ENCODE measurements around the gene C2CD4D. TPM values are rescaled to one million over a fixed set of nuclear protein-coding genes. Genes with fewer than 3 reads are reported as not detected.
A peak's percentile ranks its signal among the peaks of the same experiment; 100 is the strongest.

C2CD4D gene
- total RNA-seq, 1 experiment from 2014 or later = 1.2 TPM

DNA sequence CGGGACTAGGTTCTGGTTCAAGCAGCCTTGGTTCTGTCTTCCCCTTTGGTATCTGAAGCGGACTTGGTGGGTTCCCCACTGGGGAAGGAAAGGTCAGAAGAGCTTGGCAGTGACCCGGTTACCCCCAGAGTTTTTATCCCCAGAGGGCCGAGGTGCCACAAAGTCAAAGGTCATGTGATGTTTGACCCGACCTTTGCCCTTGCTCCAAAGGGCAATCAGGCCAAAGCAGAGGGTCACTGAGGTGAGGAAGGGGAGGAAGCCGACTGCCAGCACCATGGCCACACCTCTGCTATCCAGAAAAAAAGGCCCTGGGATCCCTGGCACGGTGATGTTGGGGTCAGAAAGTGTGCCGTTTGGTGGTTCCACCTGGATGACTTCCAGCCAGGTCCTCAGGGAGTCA lies 38.8 kb downstream of the C2CD4D start:
- Histone ChIP-seq H3K4me1 (ENCODE audit: control insufficient read depth, insufficient read depth, low read length) (no peaks in the 10 kb centered on the region; the same call in 1 of the 2 replicates), H3K9me3 (ENCODE audit: control insufficient read depth, insufficient read depth, low read depth, low read length) (no peaks in the 10 kb centered on the region), H3K36me3 (ENCODE audit: control insufficient read depth, insufficient read depth, low read length) (no peaks in the 10 kb centered on the region), H3K4me3 (ENCODE audit: low read depth in 2 of 2, low read length in 2 of 2) (no peak overlapping the region), H3K27ac (ENCODE audit: low read length) (no peak overlapping the region), H3K27me3 (ENCODE audit: control insufficient read depth, insufficient read depth, low read length) (no peaks in the 10 kb centered on the region)
- ChIA-PET CTCF (no interaction called here), POLR2A (no interaction called here)
- no TSS peak for BruUV-seq (replicated peaks)
- TF ChIP-seq TCF7L2 (IDR thresholded peaks at IDR 0.05; ENCODE audit: low read depth, low read length) (no peak), SIN3A (IDR thresholded peaks at IDR 0.05; ENCODE audit: borderline replicate concordance, insufficient read depth, low read depth, low read length) (no peak), POLR2AphosphoS5 (IDR thresholded peaks at IDR 0.05; ENCODE audit: low read depth, low read length) (no peak)
- TF ChIP-seq, protein P1, sequence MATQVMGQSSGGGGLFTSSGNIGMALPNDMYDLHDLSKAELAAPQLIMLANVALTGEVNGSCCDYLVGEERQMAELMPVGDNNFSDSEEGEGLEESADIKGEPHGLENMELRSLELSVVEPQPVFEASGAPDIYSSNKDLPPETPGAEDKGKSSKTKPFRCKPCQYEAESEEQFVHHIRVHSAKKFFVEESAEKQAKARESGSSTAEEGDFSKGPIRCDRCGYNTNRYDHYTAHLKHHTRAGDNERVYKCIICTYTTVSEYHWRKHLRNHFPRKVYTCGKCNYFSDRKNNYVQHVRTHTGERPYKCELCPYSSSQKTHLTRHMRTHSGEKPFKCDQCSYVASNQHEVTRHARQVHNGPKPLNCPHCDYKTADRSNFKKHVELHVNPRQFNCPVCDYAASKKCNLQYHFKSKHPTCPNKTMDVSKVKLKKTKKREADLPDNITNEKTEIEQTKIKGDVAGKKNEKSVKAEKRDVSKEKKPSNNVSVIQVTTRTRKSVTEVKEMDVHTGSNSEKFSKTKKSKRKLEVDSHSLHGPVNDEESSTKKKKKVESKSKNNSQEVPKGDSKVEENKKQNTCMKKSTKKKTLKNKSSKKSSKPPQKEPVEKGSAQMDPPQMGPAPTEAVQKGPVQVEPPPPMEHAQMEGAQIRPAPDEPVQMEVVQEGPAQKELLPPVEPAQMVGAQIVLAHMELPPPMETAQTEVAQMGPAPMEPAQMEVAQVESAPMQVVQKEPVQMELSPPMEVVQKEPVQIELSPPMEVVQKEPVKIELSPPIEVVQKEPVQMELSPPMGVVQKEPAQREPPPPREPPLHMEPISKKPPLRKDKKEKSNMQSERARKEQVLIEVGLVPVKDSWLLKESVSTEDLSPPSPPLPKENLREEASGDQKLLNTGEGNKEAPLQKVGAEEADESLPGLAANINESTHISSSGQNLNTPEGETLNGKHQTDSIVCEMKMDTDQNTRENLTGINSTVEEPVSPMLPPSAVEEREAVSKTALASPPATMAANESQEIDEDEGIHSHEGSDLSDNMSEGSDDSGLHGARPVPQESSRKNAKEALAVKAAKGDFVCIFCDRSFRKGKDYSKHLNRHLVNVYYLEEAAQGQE (IDR thresholded peaks at IDR 0.05; ENCODE audit: insufficient read depth in 1 of 2, low read depth in 2 of 2, low read length in 1 of 2) = no peak
- TF ChIP-seq, protein P2, sequence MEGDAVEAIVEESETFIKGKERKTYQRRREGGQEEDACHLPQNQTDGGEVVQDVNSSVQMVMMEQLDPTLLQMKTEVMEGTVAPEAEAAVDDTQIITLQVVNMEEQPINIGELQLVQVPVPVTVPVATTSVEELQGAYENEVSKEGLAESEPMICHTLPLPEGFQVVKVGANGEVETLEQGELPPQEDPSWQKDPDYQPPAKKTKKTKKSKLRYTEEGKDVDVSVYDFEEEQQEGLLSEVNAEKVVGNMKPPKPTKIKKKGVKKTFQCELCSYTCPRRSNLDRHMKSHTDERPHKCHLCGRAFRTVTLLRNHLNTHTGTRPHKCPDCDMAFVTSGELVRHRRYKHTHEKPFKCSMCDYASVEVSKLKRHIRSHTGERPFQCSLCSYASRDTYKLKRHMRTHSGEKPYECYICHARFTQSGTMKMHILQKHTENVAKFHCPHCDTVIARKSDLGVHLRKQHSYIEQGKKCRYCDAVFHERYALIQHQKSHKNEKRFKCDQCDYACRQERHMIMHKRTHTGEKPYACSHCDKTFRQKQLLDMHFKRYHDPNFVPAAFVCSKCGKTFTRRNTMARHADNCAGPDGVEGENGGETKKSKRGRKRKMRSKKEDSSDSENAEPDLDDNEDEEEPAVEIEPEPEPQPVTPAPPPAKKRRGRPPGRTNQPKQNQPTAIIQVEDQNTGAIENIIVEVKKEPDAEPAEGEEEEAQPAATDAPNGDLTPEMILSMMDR (IDR thresholded peaks at IDR 0.05) = no peak
- no peak for DNase-seq (ENCODE audit: low read depth, low spot score)
- intact Hi-C loops (cut with micrococcal nuclease; ENCODE audit: unreplicated experiment) = no loop called here
- ATAC-seq = no peak
- in situ Hi-C loops (cut with HindIII; ENCODE audit: low pct_unique_long_range_greater_than_20kb, low sequenced_read_pairs) = no loop called here

DNA sequence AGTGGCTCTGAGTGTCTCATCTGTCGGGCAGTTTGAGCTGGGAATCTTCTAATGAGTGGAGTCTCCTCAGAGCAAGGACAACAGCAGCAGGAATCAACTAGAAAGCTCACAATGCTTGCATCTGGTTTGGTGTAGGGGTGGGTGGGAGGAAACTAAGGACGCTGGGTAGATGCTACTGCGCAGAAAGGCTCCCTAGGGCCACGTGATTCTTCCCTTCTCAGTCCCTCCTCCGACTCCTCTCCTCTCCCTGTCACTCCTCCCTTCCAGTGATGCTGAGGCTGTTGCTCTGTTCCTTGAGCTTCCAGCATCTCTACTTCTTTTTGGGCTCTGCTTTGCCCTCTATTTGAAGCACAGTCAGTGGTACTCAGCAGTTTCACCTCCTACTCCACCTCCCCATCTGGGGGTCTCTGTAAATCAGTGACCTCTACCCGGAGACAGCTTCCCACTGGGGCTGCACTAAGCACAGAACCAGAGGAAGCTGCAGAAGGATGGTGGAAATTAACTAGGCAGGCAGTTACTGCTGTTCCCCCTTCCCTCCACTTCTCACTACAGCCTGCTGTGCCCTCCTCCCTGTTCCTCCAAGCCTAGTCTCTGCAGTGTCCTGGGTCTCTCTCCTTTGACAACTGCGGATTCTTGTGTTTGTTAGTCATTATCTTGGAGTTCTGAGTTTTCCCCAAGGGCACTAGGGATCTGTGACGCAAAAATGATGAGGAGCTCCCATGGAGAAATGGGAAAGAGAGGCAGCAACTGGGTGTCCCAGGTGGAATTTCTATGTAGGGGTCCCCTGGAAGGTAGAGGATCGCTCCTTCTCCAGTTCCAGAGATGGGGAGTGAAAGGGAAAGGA lies 40.2 kb downstream of the C2CD4D start:
- Histone ChIP-seq H3K4me1 (ENCODE audit: control insufficient read depth, insufficient read depth, low read length) (no peaks in the 10 kb centered on the region), H3K27ac (ENCODE audit: low read length) (no peak overlapping the region), H3K36me3 (ENCODE audit: control insufficient read depth, insufficient read depth, low read length) (no peaks in the 10 kb centered on the region), H3K9me3 (ENCODE audit: control insufficient read depth, insufficient read depth, low read depth, low read length) (no peaks in the 10 kb centered on the region), H3K4me3 (ENCODE audit: low read depth in 2 of 2, low read length in 2 of 2) (no peak overlapping the region), H3K27me3 (ENCODE audit: control insufficient read depth, insufficient read depth, low read length) (no peaks in the 10 kb centered on the region)
- POLR2A ChIA-PET = interaction anchor here (0.7 kb wide), 2 partner anchors 38 to 433 kb away, joined by 8 to 17 read pairs; no protein-coding TSS in a partner anchor
- no TSS peak for BruUV-seq (replicated peaks)
- DNase-seq (ENCODE audit: low read depth, low spot score) (no peak), ATAC-seq (peak; percentile 47; the same call in 1 of the 2 replicates)
- CTCF ChIA-PET = interaction anchor here (0.6 kb wide), 1 partner anchor 37 kb away, joined by 3 read pairs; no protein-coding TSS in a partner anchor
- no peak for TF ChIP-seq SIN3A (IDR thresholded peaks at IDR 0.05; ENCODE audit: borderline replicate concordance, insufficient read depth, low read depth, low read length)
- TF ChIP-seq, protein P2 (IDR thresholded peaks at IDR 0.05) = no peak
- no peak for TF ChIP-seq TCF7L2 (IDR thresholded peaks at IDR 0.05; ENCODE audit: low read depth, low read length)
- TF ChIP-seq, protein P1 (IDR thresholded peaks at IDR 0.05; ENCODE audit: insufficient read depth in 1 of 2, low read depth in 2 of 2, low read length in 1 of 2) = no peak
- no peak for TF ChIP-seq POLR2AphosphoS5 (IDR thresholded peaks at IDR 0.05; ENCODE audit: low read depth, low read length)
- in situ Hi-C loops (cut with HindIII; ENCODE audit: low pct_unique_long_range_greater_than_20kb, low sequenced_read_pairs) (no loop called here), intact Hi-C loops (cut with micrococcal nuclease; ENCODE audit: unreplicated experiment) (no loop called here)

Measured in Panc1 (cell line).